COR-L47 (cell line): ENCODE data around the gene DOCK1.
"Not testable (repeated sequence)": the region's sequence is repeated elsewhere in the genome, so short reads cannot be mapped to it uniquely, and the experiment has no call there.

Experiments used
- DNase-seq: peaks from one replicate; lab custom pipeline; 2025; lab: John Stamatoyannopoulos, UW

Gene DOCK1

GRCh38 chr10:126904818-126905701 lies at the start of gene DOCK1:
Gene DOCK1, plus strand, starts transcription at chr10:126905428. Its CDS starts 90 bp downstream, at chr10:126905518.
- DNase-seq, result no peak

- no peak for DNase-seq
These were observed 47.9 kb upstream of the DOCK1 start for GRCh38 chr10:126857178-126857806.

- DNase-seq, result no peak
These were observed 37.5 kb upstream of the DOCK1 start for GRCh38 chr10:126867567-126868365.

- no peak for DNase-seq
These were observed 36.9 kb upstream of the DOCK1 start for GRCh38 chr10:126868371-126868770.

GRCh38 chr10:126872135-126872534 lies 33.1 kb upstream of the DOCK1 start:
- DNase-seq, result no peak

GRCh38 chr10:126872768-126873167 lies 32.5 kb upstream of the DOCK1 start:
- DNase-seq, result no peak

GRCh38 chr10:126876456-126876855 lies 28.8 kb upstream of the DOCK1 start:
- DNase-seq, result no peak

- DNase-seq, result no peak
These were observed 27.8 kb upstream of the DOCK1 start for GRCh38 chr10:126877390-126877789.

- DNase-seq, result no peak
These were observed 26.6 kb upstream of the DOCK1 start for GRCh38 chr10:126878594-126878993.

GRCh38 chr10:126880926-126881325 lies 24.3 kb upstream of the DOCK1 start:
- DNase-seq, result no peak

- DNase-seq, result not testable (repeated sequence)
These were observed 23.2 kb upstream of the DOCK1 start for GRCh38 chr10:126882055-126882454.

GRCh38 chr10:126888436-126888835 lies 16.8 kb upstream of the DOCK1 start:
- DNase-seq, result not testable (repeated sequence)

- no peak for DNase-seq
These were observed 15.8 kb upstream of the DOCK1 start for GRCh38 chr10:126889421-126889820.

GRCh38 chr10:126890797-126891196 lies 14.4 kb upstream of the DOCK1 start:
- not testable (repeated sequence) for DNase-seq

GRCh38 chr10:126892226-126893175 lies 12.7 kb upstream of the DOCK1 start:
- no peak for DNase-seq

- no peak for DNase-seq
These were observed 12.0 kb upstream of the DOCK1 start for GRCh38 chr10:126893206-126893605.

GRCh38 chr10:126893841-126894240 lies 11.4 kb upstream of the DOCK1 start:
- DNase-seq, result no peak

GRCh38 chr10:126895214-126895781 lies 9.9 kb upstream of the DOCK1 start:
- DNase-seq, result no peak

- no peak for DNase-seq
These were observed 6.8 kb upstream of the DOCK1 start for GRCh38 chr10:126898460-126898859.

GRCh38 chr10:126899529-126899928 lies 5.7 kb upstream of the DOCK1 start:
- not testable (repeated sequence) for DNase-seq

GRCh38 chr10:126902157-126902556 lies 3.1 kb upstream of the DOCK1 start:
- no peak for DNase-seq
